H9 (cell line): ENCODE measurements around the gene NKX3-2. TPM values are rescaled to one million over a fixed set of nuclear protein-coding genes. Genes with fewer than 3 reads are reported as not detected.

Experiments used
- DNase-seq: peaks from one replicate; pipeline ENCODE4 v3.0.0-alpha.2; 2017
- H2AFZ ChIP-seq: one replicate; pipeline ENCODE4 v1.6.1; 2013; ENCODE audit warnings: mild to moderate bottlenecking, low read length, control low read depth, moderate library complexity
- H2AK5ac ChIP-seq: 2 replicates; pipeline ENCODE4 v1.6.1; 2013; ENCODE audit warnings: low read length, control low read depth, mixed read lengths; ENCODE audit not compliant: insufficient read length
- H2BK120ac ChIP-seq: one replicate; pipeline ENCODE4 v1.6.1; 2013; ENCODE audit warnings: low read depth, mild to moderate bottlenecking, low read length, control low read depth, inconsistent platforms; ENCODE audit not compliant: poor library complexity, severe bottlenecking
- H2BK12ac ChIP-seq: 2 replicates; pipeline ENCODE4 v1.6.1; 2013; ENCODE audit warnings: low read length, control low read depth, mixed read lengths, low read depth; ENCODE audit not compliant: insufficient read length
- H2BK15ac ChIP-seq: 2 replicates; pipeline ENCODE4 v1.6.1; 2013; ENCODE audit warnings: low read depth, low read length, control low read depth
- H2BK20ac ChIP-seq: one replicate; pipeline ENCODE4 v1.6.1; 2013; ENCODE audit warnings: low read depth, mild to moderate bottlenecking, low read length, control low read depth, inconsistent platforms; ENCODE audit not compliant: poor library complexity, severe bottlenecking
- H2BK5ac ChIP-seq: 2 replicates; pipeline ENCODE4 v1.6.1; 2013; ENCODE audit warnings: low read length, control low read depth, mixed read lengths; ENCODE audit not compliant: insufficient read length
- H3K14ac ChIP-seq: 2 replicates; pipeline ENCODE4 v1.6.1; 2013; ENCODE audit warnings: low read length, control low read depth; ENCODE audit not compliant: insufficient read depth
- H3K18ac ChIP-seq: 2 replicates; pipeline ENCODE4 v1.6.1; 2013; ENCODE audit warnings: low read depth, mild to moderate bottlenecking, mixed read lengths, low read length, control low read depth; ENCODE audit not compliant: insufficient read length
- H3K23ac ChIP-seq: 2 replicates; pipeline ENCODE4 v1.6.1; 2013; ENCODE audit warnings: low read length, control low read depth, mixed read lengths, low read depth; ENCODE audit not compliant: insufficient read length
- H3K23me2 ChIP-seq: 2 replicates; pipeline ENCODE4 v1.6.1; 2013; ENCODE audit warnings: low read depth, mild to moderate bottlenecking, mixed read lengths, low read length, control low read depth; ENCODE audit not compliant: insufficient read length, poor library complexity, severe bottlenecking
- H3K27ac ChIP-seq: 2 replicates; pipeline ENCODE4 v1.5.1; 2013; ENCODE audit warnings: low read length, control low read depth, mixed read lengths, low read depth; ENCODE audit not compliant: insufficient read length
- H3K27me3 ChIP-seq: 2 replicates; pipeline ENCODE4 v1.6.1; 2013; ENCODE audit warnings: low read length, control low read depth, inconsistent platforms; ENCODE audit not compliant: insufficient read depth
- H3K4ac ChIP-seq: 2 replicates; pipeline ENCODE4 v1.6.1; 2013; ENCODE audit warnings: low read depth, mild to moderate bottlenecking, control low read depth, inconsistent platforms, low read length, moderate library complexity
- H3K4me1 ChIP-seq: 2 replicates; pipeline ENCODE4 v1.6.1; 2013; ENCODE audit warnings: low read length, control low read depth, inconsistent platforms; ENCODE audit not compliant: insufficient read depth
- H3K4me2 ChIP-seq: 2 replicates; pipeline ENCODE4 v1.6.1; 2013; ENCODE audit warnings: low read length, control low read depth, mixed read lengths; ENCODE audit not compliant: insufficient read length, insufficient read depth
- H3K56ac ChIP-seq: 2 replicates; pipeline ENCODE4 v1.6.1; 2013; ENCODE audit warnings: low read depth, mild to moderate bottlenecking, mixed read lengths, low read length, control low read depth; ENCODE audit not compliant: insufficient read length
- H3K79me1 ChIP-seq: 2 replicates; pipeline ENCODE4 v1.6.1; 2013; ENCODE audit warnings: low read depth, mild to moderate bottlenecking, moderate library complexity, low read length, control low read depth, inconsistent platforms; ENCODE audit not compliant: insufficient read depth, poor library complexity, severe bottlenecking
- H3K79me2 ChIP-seq: 2 replicates; pipeline ENCODE4 v1.6.1; 2013; ENCODE audit warnings: low read length, control low read depth, inconsistent platforms; ENCODE audit not compliant: insufficient read depth
- H3K9ac ChIP-seq: 2 replicates; pipeline ENCODE4 v1.6.1; 2013; ENCODE audit warnings: low read length, control low read depth, mixed read lengths; ENCODE audit not compliant: insufficient read length; ENCODE audit errors: extremely low read depth
- H3K9me3 ChIP-seq: one replicate; pipeline ENCODE4 v1.6.1; 2013; ENCODE audit warnings: low read depth, low read length, inconsistent platforms; ENCODE audit not compliant: control insufficient read depth
- H3T11ph ChIP-seq: one replicate; pipeline ENCODE4 v1.6.1; 2013; ENCODE audit warnings: mild to moderate bottlenecking, low read length, control low read depth, inconsistent platforms
- H4K20me1 ChIP-seq: one replicate; pipeline ENCODE4 v1.6.1; 2013; ENCODE audit not compliant: control insufficient read depth, insufficient read length, insufficient read depth
- H4K5ac ChIP-seq: 2 replicates; pipeline ENCODE4 v1.6.1; 2013; ENCODE audit warnings: low read depth, mild to moderate bottlenecking, mixed read lengths, low read length, control low read depth; ENCODE audit not compliant: insufficient read length
- H4K8ac ChIP-seq: replicated peaks from 2 replicates; pipeline ENCODE4 v1.6.1; 2013; ENCODE audit warnings: low read length, control low read depth, mixed read lengths, low read depth; ENCODE audit not compliant: insufficient read length
- H4K91ac ChIP-seq: 2 replicates; pipeline ENCODE4 v1.6.1; 2013; ENCODE audit warnings: low read depth, mild to moderate bottlenecking, moderate library complexity, mixed read lengths, low read length, control low read depth; ENCODE audit not compliant: insufficient read length
- H3K27ac Mint-ChIP-seq, 3 experiments: 2 replicates in 2 of 3; 3 replicates in 1 of 3; pipeline ENCODE4 v1.8.0; 2020 to 2021; ENCODE audit warnings: mixed read lengths in 3 of 3, mild to moderate bottlenecking in 1 of 3, moderate library complexity in 1 of 3
- H3K27me3 Mint-ChIP-seq: 2 replicates; pipeline ENCODE4 v1.8.0; 2021; ENCODE audit warnings: low read depth, mild to moderate bottlenecking, moderate library complexity, mixed read lengths
- H3K36me3 Mint-ChIP-seq, 3 experiments: 2 replicates in 2 of 3; 3 replicates in 1 of 3; pipeline ENCODE4 v1.8.0; 2020 to 2021; ENCODE audit warnings: low read depth in 3 of 3, mixed read lengths in 3 of 3; ENCODE audit not compliant: insufficient read depth in 1 of 3
- H3K4me1 Mint-ChIP-seq, 2 experiments: 2 replicates each; pipeline ENCODE4 v1.8.0; 2020; ENCODE audit warnings: mixed read lengths in 2 of 2
- H3K4me3 Mint-ChIP-seq, 2 experiments: 2 replicates in 1 of 2; 3 replicates in 1 of 2; pipeline ENCODE4 v1.8.0; 2020 to 2021; ENCODE audit warnings: mild to moderate bottlenecking in 2 of 2, mixed read lengths in 2 of 2, moderate library complexity in 1 of 2
- H3K9me3 Mint-ChIP-seq, 2 experiments: 2 replicates in 1 of 2; 3 replicates in 1 of 2; pipeline ENCODE4 v1.8.0; 2020; ENCODE audit warnings: mild to moderate bottlenecking in 2 of 2, mixed read lengths in 2 of 2, moderate library complexity in 1 of 2
- CTCF ChIP-seq: fragments of 200-600 bp; sonication (generic); conservative IDR thresholded peaks from 3 replicates; pipeline ENCODE4 v1.8.0; 2021; ENCODE audit warnings: antibody characterized with exemption, mild to moderate bottlenecking
- WGBS: extraction: QIAGEN DNeasy Blood & Tissue Kit; methylation state at CpG from one replicate; pipeline ENCODE4 v1.1.7; 2013; ENCODE audit warnings: missing lambda C conversion rate, low lambda C conversion rate, mixed read lengths; ENCODE audit not compliant: insufficient read length; ENCODE audit errors: extremely low coverage; 5-methylcytosine and 5-hydroxymethylcytosine counted together
- total RNA-seq: library from RNA; stranded (reverse); gene quantifications from 2 replicates; pipeline ENCODE4 v1.2.1, GENCODE V29; 2021

Gene NKX3-2
- total RNA-seq, 1 experiment from 2014 or later: 1.9 TPM

GRCh38 chr4:13527981-13528820 is 16.1 kb downstream of the NKX3-2 start:
- peaks cover 99% of the 10 kb centered on the region for H3K27me3 Mint-ChIP-seq
- WGBS: no CpG with 5 or more reads among the region's 35 CpGs
- no peak overlapping the region for H2BK15ac ChIP-seq

More at GRCh38 chr4:13527981-13528820, 16.1 kb downstream of the NKX3-2 start:
- H3K27me3 ChIP-seq: peaks cover 90% of the 10 kb centered on the region
- peak overlapping the region; percentile 46 for H3K4me2 ChIP-seq
- peak overlapping the region in 1 of 2 experiments; percentile 59; a peak in 3 of 5 replicates for H3K4me3 Mint-ChIP-seq
- H4K20me1 ChIP-seq: no peaks in the 10 kb centered on the region
- peaks cover 8% of the 10 kb centered on the region for H3K9me3 ChIP-seq
- H3K27ac ChIP-seq: no peak overlapping the region
- H2BK20ac ChIP-seq: no peak overlapping the region
- no peak overlapping the region for H3K4ac ChIP-seq
- no peak overlapping the region for H3K56ac ChIP-seq
- no peak overlapping the region for H4K91ac ChIP-seq
- H3K27ac Mint-ChIP-seq: no peak overlapping the region
- H2BK5ac ChIP-seq: no peak overlapping the region
- H2AFZ ChIP-seq: no peak overlapping the region
- no peaks in the 10 kb centered on the region; the same call in 1 of the 2 replicates for H3K4me1 ChIP-seq
- H2BK120ac ChIP-seq: no peak overlapping the region
- no peak overlapping the region for H3K18ac ChIP-seq
- H3T11ph ChIP-seq: no peak overlapping the region
- H3K4me1 Mint-ChIP-seq: peaks cover 38 to 41% of the 10 kb centered on the region in 2 experiments
- no peak for DNase-seq
- peaks cover 10 to 12% of the 10 kb centered on the region in 2 experiments for H3K9me3 Mint-ChIP-seq
- no peak for TF ChIP-seq CTCF
- H3K79me1 ChIP-seq: no peaks in the 10 kb centered on the region
- H3K36me3 Mint-ChIP-seq: peaks cover 10 to 12% (median 11%) of the 10 kb centered on the region in 3 experiments
- H3K14ac ChIP-seq: no peak overlapping the region
- no peak overlapping the region for H4K5ac ChIP-seq
- no peak overlapping the region for H4K8ac ChIP-seq
- H3K79me2 ChIP-seq: no peaks in the 10 kb centered on the region
- no peak overlapping the region for H3K23ac ChIP-seq
- H3K9ac ChIP-seq: no peak overlapping the region
- peaks cover 7% of the 10 kb centered on the region for H3K23me2 ChIP-seq
- no peak overlapping the region for H2AK5ac ChIP-seq
- no peak overlapping the region for H2BK12ac ChIP-seq
